HG03439 (cell line): Measurements from ENCODE around the gene AVEN.

ENCODE experiments used
- ATAC-seq: cut with Tn5 transposase; IDR thresholded peaks from one replicate; pipeline ENCODE4 v1.9.1; 2021; ENCODE audit warnings: mild to moderate bottlenecking, moderate library complexity; ENCODE audit not compliant: unreplicated experiment

Gene AVEN

DNA sequence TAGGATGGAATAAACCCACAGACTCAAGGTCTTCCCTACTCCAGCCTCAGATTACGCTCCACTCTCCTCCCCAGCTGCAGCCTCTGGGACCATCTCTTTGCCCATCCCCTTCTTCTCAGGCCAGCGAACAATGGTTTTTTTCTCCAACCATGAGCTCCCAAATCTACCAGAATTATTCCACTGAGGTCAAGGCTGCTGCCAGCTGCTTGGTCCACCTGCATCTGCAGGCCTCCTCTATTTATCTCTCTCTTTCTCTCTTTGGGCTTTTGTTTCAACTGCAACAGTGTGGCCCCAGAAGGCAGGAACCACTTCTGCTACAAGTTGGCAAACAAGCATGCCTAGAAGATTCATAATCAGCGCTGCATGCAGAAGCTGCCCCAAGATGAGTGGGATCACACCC, 51.6 kb downstream of the AVEN start:
- ATAC-seq: no peak

DNA sequence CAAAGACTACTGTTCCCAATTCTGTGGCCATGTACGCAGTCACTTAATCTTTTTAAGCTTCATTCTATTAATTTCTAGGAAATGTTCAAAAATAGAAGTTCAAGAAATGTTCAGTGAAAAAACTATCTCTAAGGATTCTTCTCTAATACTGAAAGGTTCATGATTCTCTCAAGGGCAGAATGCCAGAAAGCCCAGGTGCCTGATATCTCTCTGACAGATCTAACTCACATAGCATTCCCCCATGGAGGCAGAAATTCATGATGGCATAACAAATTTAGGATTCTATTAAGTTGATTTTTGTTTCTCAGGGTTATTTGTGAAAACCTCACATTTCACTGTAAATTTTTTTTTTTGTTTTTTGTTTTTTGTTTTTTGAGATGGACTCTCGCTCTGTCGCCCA, 53.3 kb downstream of the AVEN start:
- ATAC-seq: no peak

DNA sequence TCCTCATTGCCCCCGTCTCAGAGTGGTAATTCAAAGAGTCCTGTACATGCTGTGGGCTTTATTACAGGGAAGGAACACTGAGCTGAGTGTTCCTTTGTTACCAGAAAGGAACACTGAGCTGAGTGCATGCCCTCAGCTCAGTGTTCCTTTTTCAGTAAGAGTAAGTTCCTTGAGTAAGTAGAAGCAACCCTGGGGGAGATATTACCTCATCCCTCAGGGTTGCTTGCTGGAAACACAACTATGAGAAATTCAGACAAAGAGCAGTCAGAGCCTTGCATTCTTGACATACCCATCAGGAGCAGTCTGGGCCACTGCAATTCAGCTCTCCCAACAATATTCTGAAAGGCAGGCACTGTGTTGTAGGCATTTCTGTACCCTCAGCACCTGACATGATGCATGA, 53.7 kb downstream of the AVEN start:
- no peak for ATAC-seq

DNA sequence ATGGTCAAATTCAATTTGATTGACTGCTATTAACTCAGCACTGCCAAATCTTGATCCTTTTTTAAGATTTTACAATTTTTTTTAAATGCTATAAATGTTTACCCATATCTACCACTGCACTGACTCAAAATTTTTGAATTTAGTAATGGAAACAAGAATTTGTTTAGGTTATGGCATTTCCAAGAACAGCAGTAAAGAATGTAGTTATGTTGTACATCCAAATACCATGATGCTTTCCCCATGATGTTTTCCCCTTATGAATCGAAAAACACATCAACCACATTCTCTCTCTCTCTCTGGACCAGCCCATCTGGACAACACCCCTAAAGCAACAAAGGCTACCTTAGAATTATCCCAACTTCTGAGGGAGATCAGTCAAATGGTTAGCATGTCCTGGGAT, 56.5 kb downstream of the AVEN start:
- no peak for ATAC-seq

DNA sequence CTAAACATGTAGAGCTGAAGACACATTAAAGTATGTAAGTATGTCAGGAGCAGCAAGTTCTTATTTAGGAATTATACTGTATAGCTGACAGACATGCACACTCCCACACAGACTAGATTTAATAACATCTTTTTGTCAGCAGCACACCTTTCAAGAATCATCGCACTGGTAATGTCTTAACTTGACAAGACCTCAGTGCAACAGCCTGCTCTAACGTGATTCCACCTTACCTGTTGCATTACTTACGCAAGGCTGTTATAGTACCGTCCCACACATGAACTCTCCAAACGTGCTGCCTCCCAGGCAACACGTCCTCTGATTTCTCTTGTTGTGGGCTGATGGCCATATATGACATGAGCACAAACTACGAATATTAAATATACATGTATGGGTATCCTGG, 58.8 kb downstream of the AVEN start:
- no peak for ATAC-seq

DNA sequence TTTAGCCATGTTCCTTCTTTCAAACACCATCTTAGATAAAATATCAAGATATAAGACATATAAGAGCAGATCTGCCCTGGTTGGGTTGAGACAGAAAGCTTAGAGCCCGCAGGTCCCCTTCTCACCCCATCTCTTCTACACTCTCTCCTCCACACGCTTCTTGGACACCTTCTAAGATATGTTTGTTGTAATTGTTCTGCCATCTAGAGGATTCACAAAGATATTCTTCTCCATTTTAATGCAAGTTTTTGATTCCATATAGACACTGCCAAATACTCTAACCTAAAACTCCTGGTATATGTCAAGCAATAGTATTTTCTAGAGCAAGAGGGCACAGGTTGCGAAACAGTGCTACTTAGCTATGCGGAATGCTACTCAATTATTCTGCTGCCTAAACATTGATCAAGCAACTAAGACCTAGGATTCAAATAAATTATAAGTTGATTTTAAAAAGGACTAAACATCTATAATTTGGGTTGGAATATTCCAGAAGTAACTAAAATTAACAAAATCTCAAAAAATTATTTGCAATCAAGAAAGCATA, 63.9 kb downstream of the AVEN start:
- no peak for ATAC-seq

DNA sequence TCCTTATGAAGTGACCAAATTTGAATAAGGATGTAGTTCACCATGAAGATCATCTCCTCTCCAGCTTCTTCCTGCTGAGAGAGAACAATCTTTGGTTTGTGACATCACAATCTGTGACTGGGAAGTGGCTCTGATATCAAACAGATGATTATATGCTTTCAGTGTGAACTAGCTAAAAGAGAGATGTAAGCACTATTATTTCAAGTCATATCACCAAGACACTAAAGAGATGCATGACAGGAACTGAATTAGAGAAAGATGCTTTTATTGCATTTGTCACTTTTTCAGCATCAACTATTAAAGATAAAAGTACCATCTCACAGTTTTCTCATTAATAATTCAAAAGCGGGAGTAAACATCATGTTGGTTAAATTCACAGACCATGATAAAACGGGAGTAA, 67.2 kb downstream of the AVEN start:
- ATAC-seq: no peak

DNA sequence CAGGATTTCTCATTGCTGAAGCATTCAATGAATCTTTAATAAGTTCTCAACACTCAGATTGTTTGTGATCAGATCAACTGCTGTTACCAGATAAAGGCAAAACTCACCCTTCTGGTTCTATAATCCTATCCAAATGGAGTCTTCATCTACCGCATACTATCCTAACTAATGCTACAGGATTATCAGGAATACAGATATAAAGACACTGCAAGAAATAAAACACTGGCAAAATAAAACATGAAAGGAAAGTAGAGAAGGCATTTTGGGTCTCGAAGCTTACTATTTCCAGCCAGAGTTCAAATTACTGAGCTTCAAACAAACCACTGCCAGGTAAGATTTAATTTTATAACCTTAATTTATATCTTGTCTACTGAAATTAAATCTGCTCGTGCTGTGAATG, 70.2 kb downstream of the AVEN start:
- ATAC-seq: no peak

DNA sequence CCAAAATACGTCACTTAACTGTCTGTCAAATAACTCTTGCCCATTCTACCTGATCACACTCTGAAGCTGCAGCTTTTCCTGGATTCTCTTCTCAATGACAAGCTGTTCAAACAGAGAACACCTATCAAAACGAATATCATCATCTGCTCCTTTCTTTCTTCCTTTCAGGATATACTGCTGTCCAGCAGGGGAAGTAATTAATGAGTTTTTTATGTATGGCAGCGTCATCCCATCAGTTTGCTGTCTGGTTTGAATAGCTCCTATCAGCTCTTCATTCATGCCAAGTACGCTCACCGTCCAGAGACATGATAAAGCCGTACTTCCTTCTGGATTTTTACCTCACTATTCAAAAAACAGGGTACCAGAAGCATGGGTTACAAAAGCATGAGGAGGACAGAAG, 70.8 kb downstream of the AVEN start, which contains the start of gene CHRM5:
TSS of gene CHRM5 (plus strand) at position 274 of the 400 bp plus-strand sequence. CDS start 94,221 bp downstream, outside the sequence.
- ATAC-seq: no peak

DNA sequence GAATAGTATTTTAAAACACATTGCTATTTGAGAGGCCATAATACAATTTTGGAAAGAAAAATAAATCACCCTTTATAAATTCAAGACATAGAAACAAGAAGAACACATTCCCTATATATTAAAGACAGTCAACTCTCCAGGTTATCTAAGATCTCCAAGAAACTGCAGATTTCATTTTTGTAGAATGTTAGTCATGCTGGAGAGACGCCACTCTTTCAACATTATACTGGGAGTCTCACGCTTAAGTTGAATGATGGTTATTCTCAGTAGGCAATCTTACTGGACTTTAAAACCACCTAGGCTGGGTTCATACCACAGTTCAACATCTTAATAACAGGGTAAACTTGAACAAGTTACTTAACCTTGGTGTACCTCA, 74.4 kb downstream of the AVEN start:
- no peak for ATAC-seq

DNA sequence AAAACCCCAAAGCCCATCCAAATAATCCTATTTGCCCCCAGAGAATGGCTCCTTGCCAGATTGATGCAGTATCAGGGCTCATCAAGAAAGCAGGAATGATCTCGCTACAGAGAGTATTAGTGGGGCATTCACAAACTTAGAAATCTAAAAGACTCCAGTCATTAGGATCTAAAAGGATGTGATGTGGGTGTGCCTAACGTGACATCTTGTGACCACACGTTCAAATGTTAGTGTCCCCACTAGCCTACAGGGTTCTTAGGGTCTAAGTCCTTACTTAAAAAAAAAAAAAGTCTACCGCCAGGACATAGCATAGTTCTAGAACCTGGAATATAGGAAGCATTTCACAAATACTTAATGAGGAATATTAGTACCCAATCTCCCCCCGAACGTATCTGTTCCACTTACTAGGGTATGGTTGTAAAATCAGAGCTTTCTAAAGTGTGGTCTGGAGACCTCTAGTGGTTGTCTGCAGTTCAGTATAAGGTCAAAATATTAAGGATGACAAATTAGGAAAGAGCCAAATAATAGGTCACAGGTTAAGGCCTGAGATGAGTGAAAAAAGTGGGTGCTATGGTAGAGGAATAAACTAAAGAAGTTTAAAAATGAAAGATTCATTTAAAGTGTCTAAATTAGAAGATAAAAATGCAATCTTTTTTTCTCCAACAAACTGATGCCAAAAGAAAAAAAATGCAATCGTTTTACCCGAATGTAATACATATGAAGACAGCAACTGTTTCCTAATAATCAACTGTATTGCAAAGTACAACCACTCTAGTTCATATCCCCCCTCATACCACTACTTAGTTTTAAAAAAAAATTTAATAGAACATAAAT, 75.0 kb downstream of the AVEN start:
- ATAC-seq: no peak

DNA sequence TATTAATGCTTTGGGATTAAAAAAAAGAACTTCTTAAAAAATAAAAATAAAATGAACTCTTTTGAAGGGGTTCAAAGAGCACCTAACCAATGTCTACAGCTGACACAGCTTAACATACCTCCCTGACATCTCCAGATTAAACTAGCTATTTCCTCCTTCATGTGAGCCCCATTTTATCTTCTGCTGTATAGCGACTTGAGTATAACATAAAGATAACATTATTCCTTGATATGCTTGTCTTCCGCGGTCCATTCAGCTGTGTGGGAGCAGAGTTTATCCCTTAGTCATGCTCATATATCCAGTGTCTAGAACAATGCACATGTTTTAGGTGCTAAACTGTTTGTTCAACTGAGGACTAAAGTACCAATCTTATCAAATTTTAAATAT, 78.5 kb downstream of the AVEN start:
- no peak for ATAC-seq

DNA sequence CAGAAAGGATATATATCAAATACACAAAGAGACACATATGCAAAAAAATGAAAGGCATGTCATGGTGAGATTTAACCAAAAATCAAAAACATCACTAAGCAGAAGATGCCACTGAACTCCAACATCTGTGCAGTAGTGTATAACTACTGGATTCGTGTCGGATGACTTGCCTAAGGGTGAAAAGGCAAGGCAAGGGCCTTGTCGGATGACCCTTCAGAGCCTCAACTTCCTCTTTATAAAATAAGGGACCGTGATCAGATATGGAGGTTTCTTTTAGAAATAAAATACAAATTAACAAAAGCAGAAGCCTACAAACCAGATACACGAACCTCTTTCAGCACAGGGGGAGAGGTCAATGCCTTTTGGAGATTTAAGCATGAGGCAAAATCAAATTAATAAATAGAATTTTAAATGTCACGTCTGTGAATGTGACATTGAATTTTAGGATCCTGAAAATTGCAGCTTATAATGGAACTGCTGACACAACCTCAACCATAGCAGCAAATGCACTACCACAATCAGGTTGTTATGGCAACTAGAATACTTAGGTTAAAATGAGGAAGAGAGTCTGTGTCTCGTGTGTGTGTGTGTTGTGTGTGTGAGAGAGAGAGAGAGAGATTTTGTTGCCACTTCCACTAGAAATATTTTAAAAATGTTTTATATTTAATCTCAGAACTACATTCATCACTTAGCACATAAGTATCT, 79.0 kb downstream of the AVEN start:
- no peak for ATAC-seq

DNA sequence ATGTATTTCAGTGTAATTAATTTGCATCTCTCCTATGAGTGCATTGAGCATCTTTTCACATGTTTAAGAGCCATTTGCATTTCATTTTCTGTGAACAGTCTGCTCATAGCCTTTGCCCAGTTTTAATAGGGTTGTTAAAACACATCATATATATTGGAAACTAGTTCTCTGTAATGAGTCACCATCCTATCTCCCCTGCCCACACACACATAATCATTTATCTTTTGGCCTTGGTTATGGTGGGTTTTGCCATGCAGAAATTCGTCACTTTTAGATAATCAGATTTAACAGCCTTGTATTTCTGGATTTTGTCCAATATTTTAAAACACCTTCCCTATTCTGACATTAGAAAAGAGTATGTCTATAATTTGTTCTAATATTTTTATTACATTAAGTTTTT, 82.6 kb downstream of the AVEN start:
- no peak for ATAC-seq

DNA sequence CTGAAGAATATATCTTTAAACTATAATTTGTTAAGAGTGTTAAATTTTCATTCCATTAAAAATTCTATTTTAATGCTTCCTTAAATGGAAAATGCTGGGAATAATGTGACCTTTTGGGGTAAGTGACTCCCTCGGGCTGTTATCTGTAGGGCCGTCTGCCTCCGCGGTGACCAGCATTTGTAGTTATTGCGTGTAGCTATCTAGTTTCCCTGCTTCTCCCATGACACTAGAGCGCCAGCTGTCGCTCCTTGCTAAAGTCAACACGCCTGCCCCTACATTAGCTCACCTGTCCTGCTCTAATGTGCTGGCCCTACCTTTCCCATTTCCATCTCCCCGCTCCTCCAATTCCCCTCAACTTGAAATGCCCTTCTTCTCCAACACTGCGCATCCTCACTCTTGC, 83.1 kb downstream of the AVEN start:
- no peak for ATAC-seq

DNA sequence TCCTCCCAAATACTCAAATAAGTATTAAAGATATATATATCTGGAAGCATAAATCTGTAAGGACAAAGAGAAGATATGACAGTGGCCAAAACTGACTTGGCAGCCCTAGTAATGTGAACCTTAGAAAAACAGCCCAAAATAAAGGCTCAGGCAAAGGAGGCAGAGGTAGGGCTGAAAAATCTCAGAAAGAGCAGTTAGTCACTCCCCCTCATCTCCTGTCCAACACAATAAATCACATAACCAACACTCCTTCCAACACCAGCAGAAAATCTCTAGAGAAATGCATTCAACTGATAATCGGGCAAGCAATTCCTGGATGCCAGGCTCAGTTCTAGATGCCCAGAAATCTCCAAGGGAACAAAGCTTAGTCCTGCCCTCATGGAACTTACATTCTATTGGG, 92.9 kb downstream of the AVEN start:
- ATAC-seq: no peak

DNA sequence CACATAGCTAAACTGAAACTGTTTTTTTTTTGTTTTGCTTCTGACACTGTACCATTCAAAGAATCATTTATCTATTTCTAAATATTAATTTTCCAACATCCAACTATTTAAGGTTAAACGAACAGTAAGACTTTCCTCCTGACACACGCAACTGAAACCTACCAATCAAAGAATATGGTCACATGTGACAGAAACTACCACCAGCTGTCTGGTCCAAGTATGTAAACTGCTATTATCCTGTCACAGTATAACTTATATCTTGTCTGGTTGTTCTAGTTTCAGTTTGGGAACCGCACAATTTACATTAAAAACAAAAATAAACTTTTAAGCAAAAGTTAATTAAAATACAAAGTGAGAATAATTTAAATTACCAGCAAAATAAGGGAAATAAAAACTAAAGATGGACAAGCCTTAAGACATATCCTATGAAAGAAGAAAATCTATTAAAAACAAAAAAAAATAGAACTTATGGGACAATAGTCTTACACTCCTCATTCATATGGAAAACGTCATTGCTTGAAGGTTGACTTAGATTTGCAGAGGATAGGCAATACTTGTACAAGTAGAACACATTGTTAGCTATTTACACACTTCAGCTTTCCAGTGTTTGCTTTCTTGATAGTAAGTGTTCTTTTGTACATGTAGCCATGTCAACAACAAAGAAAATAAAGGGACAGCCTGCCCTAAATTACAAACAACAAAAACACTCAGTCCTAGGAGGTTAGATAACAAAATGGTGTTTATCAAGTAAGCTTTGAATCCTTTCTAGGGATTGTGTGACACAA, 97.5 kb downstream of the AVEN start:
- no peak for ATAC-seq

DNA sequence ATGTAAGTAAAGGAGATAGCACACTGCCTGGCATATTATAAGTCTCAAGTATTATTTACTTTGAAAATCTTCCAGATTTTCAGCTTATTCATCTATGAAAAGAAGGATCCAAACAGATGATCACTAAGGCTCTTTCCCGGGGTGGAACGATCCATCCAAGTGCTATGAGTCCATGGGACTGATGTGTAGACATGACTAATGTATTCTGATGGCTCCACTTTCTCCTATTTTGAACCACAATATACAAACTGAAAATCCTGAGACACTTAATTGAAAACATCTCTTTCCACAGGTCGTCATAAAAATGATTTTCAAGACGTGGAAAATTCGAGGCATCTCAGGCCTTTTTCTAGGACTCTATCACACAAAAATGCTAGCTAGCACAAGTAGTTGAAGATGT, 104.1 kb downstream of the AVEN start:
- no peak for ATAC-seq

DNA sequence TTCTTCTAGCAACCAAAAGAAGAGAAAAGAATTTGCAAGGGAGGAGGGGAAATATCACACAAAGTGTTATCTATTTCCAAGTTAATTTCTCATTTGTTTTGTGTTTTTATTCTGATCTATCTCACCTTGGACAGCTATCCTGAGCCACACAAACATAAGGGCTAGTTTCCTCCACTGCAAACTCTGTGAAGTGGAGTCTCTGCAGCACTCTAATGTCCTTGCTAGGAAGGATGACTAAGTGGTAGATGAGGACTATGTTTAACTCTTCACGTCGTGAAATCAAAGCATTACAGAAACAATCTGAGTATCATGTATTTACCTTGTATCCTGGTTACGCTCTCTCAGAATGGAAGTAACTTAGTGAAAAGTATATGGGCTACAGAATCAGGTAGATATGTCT, 104.6 kb downstream of the AVEN start:
- no peak for ATAC-seq

DNA sequence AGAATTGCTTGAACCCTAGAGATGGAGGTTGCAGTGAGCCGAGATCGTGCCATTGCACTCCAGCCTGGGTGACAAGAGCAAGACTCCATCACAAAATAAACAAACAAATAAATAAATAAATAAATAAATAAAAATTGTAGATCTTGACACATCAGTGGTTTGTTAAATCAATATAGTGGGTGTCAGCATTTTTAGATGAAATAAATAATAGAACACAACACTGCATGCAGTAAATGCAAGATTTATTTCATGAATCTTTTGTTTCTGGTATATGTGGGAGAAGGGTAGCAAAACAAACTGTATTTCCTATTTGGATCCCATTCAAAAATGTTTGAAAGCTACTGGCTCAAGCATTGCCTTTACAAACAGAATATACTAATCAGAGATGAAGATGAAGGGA, 106.3 kb downstream of the AVEN start:
- no peak for ATAC-seq

DNA sequence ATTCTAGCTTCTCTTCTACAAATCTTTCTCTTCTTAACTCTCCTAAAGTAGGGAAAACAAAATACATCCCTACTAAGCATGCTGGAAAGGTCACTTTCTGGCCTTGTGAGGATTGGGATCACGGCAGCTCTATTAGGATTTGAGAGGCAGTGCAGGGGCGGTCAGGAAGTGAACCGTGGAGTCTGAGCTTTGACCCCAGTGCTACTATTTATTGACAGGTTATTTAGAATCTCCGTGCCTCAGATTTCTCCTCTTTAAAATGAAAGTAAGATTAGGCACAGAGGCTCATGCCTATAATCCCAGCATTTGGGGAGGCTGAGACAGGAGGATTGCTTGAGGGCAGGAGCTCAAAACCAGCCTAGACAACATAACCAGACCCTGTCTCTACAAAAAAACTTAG, 112.7 kb downstream of the AVEN start:
- ATAC-seq: no peak
